NOMO-1 treated with DMSO at 0.1 percent for 48 hours (cell line): ENCODE data around the gene FHOD1.

Experiments used
- DNase-seq: peaks from one replicate; lab custom pipeline; 2025; ENCODE audit not compliant: unreplicated experiment; lab: John Stamatoyannopoulos, UW

Gene FHOD1

DNA sequence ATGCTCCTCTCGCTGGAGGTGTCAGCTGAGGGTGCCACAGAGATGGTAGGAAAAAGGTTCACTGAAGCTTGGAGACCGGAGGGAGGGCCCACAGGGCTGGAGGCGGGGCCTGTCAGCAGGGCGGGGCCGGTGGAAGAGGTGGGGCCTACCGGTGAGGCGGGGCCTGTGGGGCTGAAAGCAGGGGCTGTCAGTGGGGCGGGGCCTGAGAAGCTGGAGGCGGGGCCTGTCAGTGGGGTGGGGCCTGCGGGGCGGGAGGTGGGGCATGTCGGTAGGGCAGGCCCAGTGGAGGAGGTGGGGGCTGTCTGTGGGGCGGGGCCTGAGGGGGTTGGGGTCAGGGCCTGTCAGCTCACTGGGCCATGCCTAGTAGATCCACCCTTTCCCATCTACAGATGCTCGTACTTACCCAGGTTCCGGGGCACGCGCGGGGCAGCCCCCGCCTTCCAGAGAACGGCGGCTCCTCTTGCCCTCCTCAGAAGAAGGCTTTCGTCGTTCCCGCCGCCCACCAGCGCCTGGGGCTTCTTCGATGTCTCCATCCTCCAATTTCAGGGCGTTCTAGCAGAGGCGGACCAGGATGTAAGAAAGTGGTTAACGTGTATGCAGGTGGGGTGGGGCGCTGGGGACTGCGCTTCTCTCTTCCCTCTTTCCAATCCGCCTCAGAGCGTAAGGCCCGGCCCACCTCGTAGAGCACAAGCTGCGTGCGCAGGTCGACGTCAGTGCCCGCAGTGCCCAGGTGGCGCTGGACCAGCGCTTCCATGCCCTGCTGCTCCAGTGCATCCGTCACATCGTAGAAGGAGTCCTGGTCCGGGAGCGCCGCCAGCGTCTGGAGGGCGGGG, 10.5 kb downstream of the FHOD1 start:
- DNase-seq, result peak; percentile 34

DNA sequence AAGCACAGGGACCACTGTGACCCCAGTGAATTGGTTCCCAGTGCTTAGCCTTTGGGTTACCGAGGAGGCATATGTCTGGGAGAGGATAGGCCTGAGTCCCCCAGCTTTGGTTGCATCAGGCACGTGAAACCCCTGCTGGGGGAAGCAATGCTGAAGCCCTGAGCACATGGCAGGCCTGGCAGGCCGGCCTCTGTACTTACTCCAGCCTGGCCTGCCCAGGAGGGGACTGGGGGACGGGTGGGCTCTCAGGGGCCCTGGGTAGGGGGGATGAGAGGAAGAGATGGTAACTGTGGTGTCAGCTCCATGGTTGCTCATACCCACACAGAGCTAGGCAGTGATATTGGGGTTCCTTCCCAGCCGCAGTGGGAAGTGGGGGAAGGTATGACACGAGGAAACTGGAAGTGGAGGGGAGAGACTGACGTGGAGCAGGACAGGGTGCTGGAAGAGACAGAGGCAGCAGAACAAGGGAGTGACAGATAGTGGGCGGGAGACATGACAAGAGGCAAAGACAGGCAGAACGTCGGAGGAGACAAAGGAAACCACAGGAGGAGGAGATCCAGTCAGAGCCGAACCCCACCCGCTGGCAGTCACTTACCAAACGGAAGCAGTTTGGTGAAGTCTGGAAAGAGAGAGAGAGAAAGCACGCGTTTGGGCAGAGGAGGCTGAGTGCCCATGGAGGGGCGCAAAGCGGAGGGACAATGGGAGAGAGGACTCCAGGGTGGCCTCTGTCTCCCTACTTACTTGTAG, 11.3 kb downstream of the FHOD1 start:
- no peak for DNase-seq

DNA sequence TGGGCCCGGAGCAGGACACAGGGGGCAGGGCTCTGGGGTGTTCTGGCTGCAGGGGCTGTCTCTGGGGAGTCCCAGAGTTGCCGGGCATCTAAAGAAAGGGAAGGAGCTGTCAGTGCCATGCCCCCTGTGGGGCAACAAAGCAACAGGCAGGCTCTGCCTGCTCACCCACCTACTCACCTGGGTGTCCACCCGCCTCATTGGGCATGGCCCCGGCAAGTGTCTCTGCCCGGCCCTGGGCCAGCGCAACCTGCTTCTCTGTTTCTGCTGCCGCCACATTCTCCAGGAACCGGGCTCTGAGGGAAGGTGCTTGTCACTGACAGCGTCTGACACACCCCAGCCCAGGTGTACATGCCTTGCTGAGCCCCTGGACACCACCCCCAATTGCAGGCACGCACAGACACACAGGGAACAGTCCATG, 13.1 kb downstream of the FHOD1 start:
- DNase-seq, result no peak

DNA sequence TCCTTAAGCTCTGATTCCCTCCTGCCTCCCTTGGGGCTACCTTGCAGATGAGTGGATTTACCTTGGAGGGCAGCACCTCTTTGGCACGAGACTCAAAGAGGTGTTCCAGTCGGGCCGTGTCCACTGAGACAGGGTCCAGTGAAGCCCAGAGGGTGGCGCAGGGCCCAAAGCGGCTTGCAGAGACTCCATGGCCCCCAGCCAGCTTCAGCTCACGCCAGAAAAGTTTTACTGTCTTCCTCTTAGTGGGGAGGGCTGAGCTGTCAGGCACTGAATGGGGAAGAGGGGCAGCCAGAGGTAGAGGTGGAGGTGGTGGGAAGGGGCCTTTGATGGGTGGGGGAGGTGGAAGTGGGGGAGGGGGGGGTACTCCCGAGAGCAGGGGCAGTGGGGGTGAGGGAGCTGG, 13.7 kb downstream of the FHOD1 start:
- no peak for DNase-seq

DNA sequence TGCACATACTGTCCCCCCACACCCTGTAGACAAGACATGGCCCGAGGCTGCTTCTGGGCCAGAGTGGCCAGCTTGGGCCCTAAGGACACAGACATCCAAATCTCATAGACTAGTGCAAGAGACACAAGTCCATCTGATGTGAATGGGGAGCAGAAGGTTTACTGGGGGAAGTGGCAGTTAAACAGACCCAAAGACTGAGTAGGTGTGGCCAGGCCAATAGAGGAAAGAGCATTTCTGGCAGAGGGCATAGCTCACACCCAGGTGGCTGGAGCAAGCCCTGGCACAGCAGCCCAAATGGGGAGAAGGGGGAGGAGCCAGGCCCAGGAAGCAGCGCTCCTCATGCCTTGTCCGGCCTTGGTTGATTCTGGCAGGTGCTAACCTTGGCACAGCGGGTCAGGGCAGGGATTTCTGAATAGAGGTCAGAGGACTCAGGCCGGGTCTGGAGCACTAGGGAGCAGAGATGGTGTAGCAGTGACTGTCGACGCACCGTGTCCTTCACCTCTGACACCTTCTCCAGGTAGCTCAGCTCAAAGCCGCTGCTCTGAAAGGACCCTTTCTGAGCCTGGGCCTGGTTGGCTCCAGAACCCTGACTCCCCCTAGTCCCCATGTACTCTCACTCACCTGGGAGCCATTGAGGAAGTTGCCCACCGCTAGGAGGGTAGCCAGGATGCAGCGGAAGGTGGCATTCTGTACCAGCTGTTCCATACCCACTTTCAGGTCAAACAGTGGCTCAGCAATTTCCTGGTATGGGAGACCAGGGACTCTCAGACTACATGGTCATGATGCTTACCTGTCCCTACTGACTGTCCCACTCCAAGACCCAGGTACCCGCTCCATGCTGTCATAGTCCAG, 16.2 kb downstream of the FHOD1 start:
- no peak for DNase-seq

DNA sequence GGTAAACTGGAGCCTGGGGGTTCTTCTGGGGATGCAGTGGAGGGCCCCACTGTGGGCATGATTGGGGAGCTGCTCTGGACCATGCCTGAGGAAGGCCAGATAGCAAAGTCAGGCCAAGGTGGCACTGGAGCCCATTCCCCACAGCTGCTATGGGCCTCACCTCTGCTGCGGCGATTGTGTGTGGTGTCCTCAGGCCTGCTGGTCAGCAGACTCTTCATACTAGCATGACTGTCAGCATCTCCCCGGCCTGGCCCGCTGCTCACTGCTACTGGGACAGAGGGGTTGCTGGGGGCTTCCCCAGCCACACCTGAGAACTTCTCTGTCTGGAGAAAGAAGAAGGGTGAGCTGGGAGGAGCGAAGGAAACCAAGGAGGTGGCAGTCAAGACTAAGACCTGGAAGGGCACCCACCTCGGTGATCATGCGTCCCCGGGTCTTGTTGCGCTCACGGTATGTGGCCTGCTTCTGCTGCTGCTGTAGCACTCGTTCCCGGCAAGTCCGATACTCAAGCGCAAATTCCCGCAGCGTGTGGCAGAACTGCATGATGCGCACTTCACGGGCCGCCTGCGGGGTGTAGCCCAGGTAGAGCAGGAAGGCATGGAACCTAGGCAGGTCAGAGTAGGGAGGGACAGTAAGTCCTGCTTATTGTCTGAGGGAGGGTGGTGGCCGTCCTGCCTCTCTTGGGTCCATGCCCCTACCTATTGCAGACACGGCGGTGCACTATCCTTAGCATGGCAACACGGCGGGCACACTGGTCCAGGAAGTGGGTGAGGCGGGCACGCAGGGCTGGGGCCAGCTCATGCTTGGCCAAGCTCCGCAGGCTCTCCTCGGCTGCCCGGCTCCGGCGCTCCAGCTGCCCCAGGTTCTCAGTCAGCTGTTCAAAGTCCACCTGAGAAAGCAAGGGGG, 17.1 kb downstream of the FHOD1 start:
- no peak for DNase-seq

DNA sequence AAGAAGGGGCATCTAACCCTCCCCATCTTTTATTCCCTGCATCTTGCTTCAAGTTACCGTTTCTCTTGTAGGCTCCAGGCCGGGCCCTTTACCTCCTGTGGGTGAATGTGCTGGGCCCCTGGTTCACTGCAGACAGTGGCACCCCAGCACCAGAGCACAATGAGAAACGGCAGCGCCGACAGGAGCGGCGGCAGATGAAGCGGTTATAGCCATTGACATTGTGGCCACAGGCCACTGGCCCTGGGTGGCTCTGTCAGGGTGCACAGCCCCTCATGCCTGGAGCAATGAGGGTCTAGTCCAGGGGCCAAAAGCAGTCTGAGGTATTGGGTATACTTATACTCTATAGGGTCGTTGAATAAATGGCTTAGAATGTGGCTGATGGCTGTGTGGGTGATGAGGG, 18.4 kb downstream of the FHOD1 start:
- no peak for DNase-seq

DNA sequence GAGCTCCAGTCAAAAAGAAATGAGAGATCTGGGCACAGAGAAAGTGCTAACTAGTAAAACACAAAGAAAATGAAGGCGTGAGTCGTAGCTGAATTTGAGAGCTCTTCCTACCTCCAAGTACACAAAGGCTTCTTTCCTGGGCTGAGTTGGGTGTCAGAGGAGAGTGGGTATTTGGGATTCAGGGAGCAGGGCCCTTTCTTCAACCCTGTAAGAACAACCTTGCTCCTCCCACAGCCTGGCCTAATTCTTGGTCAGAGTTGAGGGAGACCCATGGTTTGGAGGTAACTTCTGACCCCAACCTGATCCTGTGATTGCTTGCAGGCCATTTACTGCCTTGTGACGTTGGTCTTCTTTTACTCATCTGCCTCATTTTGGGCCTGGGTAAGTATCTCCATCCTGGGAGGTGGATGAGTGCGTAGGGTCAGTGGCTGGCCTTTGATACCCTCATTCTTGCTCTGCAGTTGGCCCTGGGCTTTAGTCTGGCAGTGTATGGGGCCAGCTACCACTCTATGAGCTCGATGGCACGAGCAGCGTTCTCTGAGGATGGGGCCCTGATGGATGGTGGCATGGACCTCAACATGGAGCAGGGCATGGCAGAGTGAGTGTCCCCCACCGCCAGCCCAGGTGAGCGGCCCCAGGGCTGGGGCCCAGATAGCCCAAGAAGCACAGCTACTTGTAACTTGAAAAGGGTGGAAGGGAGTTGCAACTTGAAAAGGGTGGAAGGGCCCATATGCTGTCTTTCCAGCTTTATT, 19.1 kb downstream of the FHOD1 start:
- DNase-seq, result no peak

DNA sequence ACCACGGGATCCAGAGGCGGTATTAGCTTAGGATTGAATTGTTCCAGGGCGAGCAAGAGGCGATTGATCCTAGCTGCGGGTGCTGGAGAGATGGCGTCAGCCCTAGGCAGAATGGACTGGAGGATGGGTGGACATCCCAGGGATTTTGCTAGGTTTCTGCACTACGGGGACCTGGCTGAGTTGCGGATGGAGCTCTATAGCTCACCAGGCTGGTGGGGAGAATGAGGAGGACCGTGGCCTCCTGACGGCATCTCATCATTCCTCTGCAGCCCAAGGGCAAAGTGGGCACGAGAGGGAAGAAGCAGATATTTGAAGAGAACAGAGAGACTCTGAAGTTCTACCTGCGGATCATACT, 19.7 kb downstream of the FHOD1 start:
- no peak for DNase-seq

DNA sequence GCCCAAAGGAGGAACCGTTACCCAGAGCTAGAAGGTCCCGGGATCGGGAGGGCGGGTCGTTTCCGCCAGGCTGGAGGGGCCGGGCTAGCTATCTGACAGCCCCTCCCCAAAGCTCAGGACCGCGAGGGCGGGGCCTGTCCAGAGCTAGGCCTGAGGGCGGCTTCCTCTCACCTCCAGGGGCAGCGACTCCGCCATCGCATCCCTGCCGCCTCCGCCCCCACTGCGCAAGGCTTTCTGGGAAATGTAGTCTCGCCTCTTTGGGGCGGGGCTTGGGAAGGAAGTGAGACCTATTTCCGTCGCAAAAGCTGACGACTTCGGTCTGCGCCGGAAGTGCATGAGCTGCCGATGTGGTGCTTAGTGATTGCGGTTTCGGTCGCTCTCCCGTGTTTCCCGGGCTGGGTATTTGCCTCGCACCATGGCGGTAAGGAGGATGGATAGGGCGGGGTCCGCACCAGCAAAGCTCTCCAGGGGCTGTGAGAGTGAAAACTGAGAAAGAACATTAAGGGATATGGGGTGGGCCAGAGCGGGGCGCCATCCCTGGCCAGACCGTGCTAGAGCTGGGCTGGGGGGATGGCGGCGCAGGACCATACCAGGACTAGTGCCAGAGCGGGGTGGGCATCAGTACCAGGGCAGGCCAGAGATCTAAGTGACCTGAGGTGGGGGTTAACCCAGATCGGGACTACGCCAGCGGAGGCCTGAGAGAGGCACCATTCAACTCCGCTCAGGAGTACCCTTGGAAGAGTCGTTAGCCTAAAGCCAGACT, 20.3 kb downstream of the FHOD1 start, which contains the start of gene TMEM208:
TMEM208 (plus strand) TSS at position 327 of the 763 bp plus-strand sequence; CDS start at position 416, 89 bp downstream.
- peak; percentile 97 for DNase-seq

DNA sequence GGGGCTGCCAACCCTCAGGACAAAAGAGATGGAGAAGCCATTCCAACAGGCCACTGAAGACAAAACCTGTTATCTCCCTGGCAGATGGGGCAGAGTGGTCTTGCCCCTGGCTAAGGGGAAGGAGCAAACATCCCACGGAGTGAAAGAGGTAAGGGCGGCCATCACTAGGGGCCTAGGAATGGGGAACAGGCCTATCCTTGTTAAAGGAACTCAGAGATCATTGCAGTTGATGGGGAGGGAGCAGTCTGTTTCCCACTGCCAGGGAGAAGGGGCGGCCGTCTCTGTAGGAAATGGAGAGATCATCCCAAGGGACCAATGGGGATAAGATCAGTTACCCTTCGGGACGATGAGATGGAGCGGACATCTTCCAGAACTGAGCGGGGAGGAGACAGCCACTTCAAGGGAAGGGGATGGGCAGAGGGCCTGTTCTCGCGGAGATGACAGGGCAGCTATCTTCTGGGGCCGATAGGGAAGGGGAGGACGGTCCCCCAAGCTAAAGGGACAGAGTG, 20.9 kb downstream of the FHOD1 start:
- no peak for DNase-seq

DNA sequence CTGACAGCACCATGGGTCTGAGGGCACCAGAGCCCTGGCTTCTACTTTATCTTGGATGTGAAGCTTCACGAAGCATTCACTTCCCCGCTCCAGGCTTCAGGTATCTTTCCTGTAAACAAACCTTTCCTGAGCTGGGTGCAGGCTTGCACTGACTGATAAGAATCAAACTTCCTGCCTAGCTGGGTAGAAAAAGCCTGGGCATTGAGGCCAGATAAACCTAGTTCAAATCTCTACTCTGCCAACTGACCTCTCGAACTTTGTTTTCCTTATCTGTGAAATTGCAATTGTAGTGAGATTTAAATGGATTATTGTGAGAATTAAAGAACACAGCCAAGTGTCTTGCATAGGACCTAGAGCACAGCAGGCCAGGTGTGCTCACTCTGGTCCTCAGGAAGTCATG, 23.3 kb downstream of the FHOD1 start:
- DNase-seq, result no peak

DNA sequence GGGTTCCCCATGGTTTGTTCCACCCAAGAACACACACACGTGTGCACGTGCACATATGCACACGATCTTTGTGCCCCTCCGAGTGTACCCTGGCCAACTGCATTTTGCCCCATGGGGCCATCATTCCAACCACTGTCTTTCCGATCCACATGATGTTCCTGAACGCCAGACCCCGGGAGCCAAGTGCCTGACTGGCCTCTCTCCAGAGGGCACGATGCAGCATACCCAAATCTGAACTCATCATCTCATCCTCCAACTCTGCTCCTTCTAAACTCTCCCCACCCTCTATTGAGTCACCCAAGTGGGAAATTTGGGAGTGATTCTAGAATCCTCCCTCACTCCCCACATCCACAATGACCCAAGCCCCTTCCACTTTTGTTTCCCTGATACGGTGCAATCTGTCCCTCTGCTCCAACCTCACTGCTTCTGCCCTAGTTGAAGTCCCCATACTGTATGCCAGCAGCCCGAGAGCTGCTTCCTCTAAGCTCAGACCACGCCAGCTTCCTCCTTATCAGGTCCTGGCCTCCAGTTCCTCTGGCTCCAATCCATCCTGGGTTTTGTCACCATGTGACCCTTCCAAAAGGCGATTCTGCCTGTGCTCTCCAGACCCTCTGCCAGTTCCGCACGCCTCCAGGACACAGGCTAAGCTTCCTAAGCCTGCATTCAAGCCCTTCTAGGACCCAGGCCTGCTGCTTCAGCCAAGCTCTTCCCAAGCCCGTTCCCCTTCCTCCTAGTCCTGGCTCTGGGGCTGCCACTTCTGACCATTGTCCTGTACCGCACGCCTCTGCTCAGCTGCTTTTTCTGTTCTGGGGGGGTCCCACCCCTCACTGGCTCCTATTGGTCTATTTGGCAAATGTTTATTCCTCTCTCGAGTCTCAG, 30.4 kb downstream of the FHOD1 start:
- no peak for DNase-seq

DNA sequence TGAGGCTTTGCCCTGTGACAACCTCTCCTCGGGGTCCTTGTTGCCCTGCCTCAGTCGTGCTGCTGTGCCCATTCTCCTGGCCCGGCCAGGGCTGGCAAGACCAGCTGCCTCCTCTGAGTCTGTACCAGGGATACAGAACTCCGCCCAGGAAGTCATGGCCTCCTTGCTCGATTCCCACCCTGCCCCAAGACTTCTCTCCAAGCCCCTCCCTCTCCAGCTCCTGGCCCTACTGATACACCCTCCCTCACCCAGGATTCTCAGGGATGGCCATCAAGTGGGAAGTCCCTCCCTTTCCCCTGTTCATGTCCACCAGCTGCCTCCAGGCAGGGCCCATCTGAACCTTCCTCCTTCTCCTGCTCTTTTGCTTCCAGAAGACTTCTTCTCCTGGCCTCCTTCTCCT, 31.6 kb downstream of the FHOD1 start:
- no peak for DNase-seq

DNA sequence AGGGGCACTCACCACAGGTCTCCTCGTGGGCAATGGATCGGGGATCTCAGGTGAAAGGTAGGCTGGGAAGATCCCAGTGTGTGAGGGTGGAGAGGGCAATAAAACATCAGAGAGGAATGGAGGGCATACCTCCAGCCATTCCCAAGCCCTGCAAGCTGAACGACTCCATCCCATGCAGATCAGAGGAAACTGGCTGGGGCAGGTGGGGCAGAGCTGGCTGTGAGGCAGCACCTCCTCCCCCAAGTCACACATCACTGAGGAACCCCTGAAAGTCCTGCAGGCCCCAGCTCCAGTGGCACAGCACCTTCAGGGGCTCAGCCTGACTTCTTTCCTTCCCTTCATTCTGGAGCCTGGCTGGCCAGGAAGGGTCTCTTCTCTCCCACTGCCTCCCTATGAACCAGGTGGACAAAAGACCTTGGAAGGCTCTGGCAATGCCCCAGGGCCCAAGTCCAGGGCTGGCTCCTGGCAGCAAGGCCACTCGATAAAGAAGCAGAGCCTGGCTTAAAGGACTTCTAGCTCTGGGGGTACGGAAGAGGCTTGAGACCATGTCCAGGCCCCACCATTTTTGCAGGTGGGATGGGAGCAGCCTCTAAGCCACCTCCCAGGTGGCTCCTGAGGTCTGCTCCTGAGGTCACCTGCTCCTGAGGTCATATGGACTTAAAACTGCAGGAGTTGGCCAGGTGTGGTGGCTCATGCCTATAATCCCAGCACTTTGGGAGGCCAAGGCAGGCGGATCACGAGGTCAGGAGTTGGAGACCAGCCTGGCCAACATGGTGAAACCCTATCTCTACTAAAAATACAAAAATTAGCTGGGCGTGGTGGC, 33.9 kb downstream of the FHOD1 start:
- no peak for DNase-seq

DNA sequence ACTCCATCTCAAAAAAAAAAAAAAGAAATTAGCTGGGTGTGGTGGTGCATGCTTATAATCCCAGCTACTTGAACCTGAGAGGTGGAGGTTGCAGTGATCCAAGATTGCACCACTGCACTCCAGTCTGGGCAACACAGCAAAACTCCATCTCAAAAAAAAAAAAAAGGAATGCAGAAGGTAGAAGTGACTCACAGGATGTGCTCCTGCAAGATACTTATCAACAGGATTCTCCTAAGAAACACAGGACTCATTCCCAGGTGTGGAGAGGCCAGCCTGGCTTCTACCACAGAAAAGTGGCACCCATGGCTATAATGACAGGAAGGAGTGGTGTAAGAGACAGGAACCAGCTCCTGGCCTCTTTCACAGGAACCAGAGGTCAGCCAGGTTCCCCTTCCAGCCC, 34.5 kb downstream of the FHOD1 start:
- DNase-seq, result no peak

DNA sequence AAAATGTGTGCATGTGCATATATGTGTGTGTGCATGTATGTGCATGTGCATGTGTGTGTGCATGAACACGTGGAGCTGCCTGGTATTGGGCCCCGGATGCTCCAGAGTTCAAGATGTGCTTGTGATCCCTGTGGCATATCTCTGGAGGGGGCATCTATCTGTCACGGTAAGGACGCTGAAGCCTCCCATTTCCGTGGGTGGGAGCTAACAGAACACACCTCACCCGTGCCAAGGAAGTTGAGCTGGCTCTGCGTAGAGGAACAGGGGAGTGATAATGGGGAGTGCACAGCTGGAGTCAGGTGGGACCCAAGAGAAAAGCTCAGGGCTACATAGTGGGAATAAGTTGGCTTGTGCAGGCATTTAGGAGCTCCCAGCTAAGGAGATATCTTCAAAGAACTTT, 35.6 kb downstream of the FHOD1 start:
- no peak for DNase-seq
